H1 (cell line): ENCODE data around the gene LDLR. TPM values are rescaled to one million over a fixed set of nuclear protein-coding genes. Genes with fewer than 3 reads are reported as not detected.

Source experiments
- EP300 ChIP-seq, 2 experiments: IDR thresholded peaks; 1 replicate in 1 of 2; 2 replicates in 1 of 2; pipeline ENCODE4 v1.6.1; 2011 to 2012; ENCODE audit warnings: low read depth in 2 of 2, low read length in 2 of 2, mild to moderate bottlenecking in 2 of 2, borderline replicate concordance in 1 of 2, inconsistent platforms in 1 of 2, moderate library complexity in 1 of 2
- JUN ChIP-seq: IDR thresholded peaks from 2 replicates; pipeline ENCODE4 v1.6.1; 2011; ENCODE audit warnings: low read depth, mild to moderate bottlenecking, improper control_type of control experiment, low read length
- NANOG ChIP-seq: IDR thresholded peaks from 2 replicates; pipeline ENCODE4 v1.6.1; 2011; ENCODE audit warnings: low read length, low read depth, mild to moderate bottlenecking, inconsistent platforms; ENCODE audit not compliant: insufficient read depth, poor library complexity, severe bottlenecking
- polyA plus RNA-seq, 7 experiments: library from polyadenylated mRNA; depleted of rRNA in 3 of 7; stranded (reverse) in 5 of 7; unstranded in 2 of 7; fragments of >200 nt in 5 of 7; fragments of 200-250 nt in 2 of 7; gene quantifications; 1 replicate in 5 of 7; 2 replicates in 1 of 7; 4 replicates in 1 of 7; pipeline versions ENCODE4 v1.2.1 to v1.2.3, GENCODE V29; 2011 to 2013; ENCODE audit warnings: missing spikeins in 2 of 7, mixed read lengths in 2 of 7
- total RNA-seq: library from RNA; stranded (reverse); fragmentation: NEBNext Ultra II Directional; extraction: Animal tissue kit (Norgen Biotek cat#: 25700); gene quantifications from 2 replicates; pipeline ENCODE4 v1.2.1, GENCODE V29; 2021
- TF ChIP-seq, protein P1 (sequence below): IDR thresholded peaks from 2 replicates; pipeline ENCODE4 v1.6.1; 2011; ENCODE audit warnings: low read depth, mild to moderate bottlenecking, low read length; ENCODE audit not compliant: insufficient read depth
- TF ChIP-seq, protein P2 (sequence below): IDR thresholded peaks from 2 replicates; pipeline ENCODE4 v1.6.1; 2012; ENCODE audit warnings: low read length, inconsistent platforms

LDLR gene
- total and polyA plus RNA-seq, 2 of the 8 experiments (the other 6 are each of a cell fraction or from before 2014, with no cell fraction given) = 70.1 to 118 TPM

DNA sequence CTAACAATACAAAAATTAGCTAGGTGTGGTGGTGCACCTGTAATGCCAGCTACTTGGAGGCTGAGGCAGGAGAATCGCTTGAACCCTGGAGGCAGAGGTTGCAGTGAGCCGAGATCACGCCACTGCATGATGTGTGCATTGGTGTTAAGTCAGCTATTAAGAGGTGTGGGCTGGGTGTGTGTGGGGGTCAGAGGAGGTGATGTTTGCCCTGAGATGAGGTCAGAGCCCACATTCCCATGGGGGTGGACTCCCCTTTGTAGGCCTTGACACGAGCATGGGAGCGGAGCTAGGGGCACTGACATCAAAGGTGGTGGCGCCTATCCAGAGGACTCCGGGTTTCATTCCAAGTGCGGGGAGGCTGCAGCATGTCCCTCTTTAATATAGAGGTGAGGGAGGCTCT, 34.6 kb upstream of the LDLR start (continued):
- TF ChIP-seq, protein P1, sequence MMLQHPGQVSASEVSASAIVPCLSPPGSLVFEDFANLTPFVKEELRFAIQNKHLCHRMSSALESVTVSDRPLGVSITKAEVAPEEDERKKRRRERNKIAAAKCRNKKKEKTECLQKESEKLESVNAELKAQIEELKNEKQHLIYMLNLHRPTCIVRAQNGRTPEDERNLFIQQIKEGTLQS = no peak
- TF ChIP-seq, protein P2, sequence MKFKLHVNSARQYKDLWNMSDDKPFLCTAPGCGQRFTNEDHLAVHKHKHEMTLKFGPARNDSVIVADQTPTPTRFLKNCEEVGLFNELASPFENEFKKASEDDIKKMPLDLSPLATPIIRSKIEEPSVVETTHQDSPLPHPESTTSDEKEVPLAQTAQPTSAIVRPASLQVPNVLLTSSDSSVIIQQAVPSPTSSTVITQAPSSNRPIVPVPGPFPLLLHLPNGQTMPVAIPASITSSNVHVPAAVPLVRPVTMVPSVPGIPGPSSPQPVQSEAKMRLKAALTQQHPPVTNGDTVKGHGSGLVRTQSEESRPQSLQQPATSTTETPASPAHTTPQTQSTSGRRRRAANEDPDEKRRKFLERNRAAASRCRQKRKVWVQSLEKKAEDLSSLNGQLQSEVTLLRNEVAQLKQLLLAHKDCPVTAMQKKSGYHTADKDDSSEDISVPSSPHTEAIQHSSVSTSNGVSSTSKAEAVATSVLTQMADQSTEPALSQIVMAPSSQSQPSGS = no peak
- no peak for TF ChIP-seq JUN
- TF ChIP-seq NANOG = no peak
- no peak for TF ChIP-seq EP300 (IDR thresholded peaks at IDR 0.05; ENCODE audit: borderline replicate concordance in 1 of 2, low read depth in 2 of 2, low read length in 2 of 2)
